ENCODE results near the gene RPE65.
"Not testable (repeated sequence)": the region's sequence is repeated elsewhere in the genome, so short reads cannot be mapped to it uniquely, and the experiment has no call there.

Gene RPE65

DNA sequence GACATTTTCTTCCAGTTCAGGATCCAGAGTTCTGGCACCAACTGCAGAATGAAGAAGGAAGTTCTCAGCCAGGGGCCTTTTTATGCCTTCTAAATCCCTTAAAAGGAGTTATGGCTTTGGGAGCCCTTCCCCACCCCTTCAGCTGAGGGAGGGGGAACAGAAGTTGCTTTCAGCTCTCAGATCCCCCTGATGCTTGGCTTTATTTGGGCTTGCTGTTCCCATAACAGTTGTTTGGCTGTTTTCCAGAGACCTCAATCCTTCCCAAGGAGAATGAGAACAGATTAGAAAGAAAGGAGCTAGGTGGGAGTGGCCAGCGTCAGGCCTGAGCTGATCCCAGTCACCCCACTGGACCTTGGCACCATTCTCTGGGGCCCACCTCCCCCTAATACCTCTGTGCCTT lies at the start of gene RPE65:
Gene RPE65, minus strand, starts transcription at position 54 of the 400 bp plus-strand sequence. Its CDS starts 49 bp downstream, at position 5.
- H3K4me3 ChIP-seq (ENCODE audit: low read depth, low read length): no peak within 1 kb of the TSS
- TF ChIP-seq, protein P1, sequence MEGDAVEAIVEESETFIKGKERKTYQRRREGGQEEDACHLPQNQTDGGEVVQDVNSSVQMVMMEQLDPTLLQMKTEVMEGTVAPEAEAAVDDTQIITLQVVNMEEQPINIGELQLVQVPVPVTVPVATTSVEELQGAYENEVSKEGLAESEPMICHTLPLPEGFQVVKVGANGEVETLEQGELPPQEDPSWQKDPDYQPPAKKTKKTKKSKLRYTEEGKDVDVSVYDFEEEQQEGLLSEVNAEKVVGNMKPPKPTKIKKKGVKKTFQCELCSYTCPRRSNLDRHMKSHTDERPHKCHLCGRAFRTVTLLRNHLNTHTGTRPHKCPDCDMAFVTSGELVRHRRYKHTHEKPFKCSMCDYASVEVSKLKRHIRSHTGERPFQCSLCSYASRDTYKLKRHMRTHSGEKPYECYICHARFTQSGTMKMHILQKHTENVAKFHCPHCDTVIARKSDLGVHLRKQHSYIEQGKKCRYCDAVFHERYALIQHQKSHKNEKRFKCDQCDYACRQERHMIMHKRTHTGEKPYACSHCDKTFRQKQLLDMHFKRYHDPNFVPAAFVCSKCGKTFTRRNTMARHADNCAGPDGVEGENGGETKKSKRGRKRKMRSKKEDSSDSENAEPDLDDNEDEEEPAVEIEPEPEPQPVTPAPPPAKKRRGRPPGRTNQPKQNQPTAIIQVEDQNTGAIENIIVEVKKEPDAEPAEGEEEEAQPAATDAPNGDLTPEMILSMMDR (IDR thresholded peaks at IDR 0.05; ENCODE audit: low read depth, low read length, missing control alignments): no peak
- no peak for DNase-seq (ENCODE audit: low read depth)

DNA sequence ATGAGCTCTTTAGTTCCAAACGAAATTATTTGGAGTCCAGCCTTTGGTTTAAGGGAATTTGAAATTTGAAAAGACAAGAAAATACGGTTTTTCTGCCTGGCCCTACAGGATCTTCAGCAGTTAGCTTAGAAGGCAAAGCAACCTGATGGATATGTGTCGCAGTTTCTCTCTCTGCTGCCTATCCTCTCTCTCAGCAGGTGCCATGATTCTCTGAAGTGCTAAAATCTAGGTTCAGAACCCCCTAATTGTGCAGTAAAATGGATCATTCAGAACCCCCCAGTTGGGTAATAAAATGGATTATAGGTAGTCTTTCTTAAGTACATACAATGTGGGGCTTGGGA lies 47.6 kb upstream of the RPE65 start:
- H3K4me3 ChIP-seq (ENCODE audit: low read depth, low read length): peak overlapping the region; percentile 76
- no peak for DNase-seq (ENCODE audit: low read depth)
- TF ChIP-seq, protein P1 (IDR thresholded peaks at IDR 0.05; ENCODE audit: low read depth, low read length, missing control alignments): no peak

DNA sequence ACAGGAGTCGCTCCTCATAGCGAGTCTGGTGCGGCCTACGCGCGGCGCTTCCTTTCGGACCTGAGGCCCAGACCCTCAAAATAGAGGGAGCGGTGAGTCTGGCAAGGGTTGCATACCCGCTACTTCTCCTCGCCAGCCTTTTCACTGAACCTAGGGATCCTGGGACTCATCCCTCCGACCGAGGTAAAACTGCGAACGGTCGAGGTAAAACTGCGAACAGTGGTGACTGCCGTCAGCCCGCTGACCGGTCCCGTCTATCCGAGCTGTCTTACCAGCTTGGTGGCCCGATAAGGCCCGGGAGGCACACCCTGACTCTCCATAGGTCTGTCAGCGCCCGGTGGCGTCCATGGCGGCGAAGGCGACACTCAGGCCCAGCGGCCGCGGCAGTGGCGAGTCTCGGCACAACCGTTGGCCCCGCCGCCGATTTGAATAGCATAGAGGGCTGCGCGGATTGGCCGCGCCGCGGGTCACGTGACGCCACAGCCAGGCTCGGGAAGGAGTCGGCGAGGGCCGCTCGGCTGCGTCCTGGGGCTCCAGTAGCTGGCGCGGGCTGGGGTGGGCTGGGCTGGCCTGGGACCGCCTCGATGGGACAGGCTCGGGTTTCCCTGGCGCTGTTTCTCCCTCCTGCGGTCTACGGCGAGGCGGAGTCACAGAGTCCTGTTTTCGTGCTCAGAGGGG lies 47.1 kb upstream of the RPE65 start, which contains the start of gene DEPDC1:
Gene DEPDC1, minus strand, starts transcription at position 403 of the 678 bp plus-strand sequence. Its CDS starts 83 bp downstream, at position 320.
- H3K4me3 ChIP-seq (ENCODE audit: low read depth, low read length): peak within 1 kb of the TSS; percentile 76
- TF ChIP-seq, protein P1 (IDR thresholded peaks at IDR 0.05; ENCODE audit: low read depth, low read length, missing control alignments): no peak
- peak; percentile 46 for DNase-seq (ENCODE audit: low read depth)

DNA sequence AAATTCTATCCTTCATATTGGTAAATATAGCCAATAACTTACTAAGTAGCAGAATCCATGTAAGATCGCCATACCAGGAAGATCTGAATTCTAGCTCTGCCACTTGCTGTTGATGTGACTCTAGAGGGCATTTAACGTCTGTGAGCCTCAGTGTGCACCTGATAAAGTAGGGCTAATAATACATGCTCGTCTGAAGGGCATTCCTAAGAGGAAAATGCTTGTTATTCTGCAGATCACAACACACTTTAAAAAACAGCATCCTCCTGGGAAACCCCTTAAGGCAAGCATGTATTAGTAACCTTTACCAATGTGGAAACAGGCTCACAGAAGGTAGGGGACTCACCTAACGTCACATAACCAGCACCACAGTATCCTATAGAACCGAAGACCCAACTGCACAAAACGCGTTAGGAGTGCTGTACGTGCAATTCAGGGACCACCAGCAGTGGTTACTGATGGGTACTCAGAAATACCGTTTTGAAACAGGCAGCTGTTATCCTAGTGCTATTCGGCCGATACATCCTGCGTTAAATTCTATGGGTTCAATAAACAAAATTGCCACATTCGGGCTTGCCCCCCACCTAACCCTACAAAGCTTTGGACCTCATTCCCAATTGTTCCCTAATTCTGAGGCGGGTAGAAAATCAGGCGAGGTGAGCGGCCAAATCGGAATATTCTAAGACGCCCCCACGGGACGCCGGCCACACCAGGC lies 46.4 kb upstream of the RPE65 start:
- DNase-seq (ENCODE audit: low read depth): no peak
- TF ChIP-seq, protein P1 (IDR thresholded peaks at IDR 0.05; ENCODE audit: low read depth, low read length, missing control alignments): no peak
- H3K4me3 ChIP-seq (ENCODE audit: low read depth, low read length): peak overlapping the region; percentile 76

DNA sequence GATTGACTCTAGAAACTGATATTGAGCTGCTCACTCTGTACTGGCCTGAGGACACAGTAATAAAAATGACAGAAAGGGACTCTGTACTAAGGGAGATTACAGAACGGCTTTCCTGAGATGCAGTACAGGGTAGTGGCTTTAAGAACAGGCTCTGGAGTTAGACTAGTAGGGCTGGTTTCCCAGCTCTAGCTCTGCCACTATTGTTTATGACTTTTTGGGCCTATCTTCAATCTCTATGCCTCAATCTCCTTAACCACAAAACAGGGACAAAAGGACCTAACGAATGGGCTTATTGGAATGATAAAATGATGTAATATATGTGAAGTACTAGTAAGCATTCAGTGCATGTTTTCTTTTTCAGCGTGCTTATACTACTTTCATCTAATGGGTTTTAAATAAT lies 45.8 kb upstream of the RPE65 start:
- TF ChIP-seq, protein P1 (IDR thresholded peaks at IDR 0.05; ENCODE audit: low read depth, low read length, missing control alignments): no peak
- DNase-seq (ENCODE audit: low read depth): no peak
- peak overlapping the region; percentile 76 for H3K4me3 ChIP-seq (ENCODE audit: low read depth, low read length)

DNA sequence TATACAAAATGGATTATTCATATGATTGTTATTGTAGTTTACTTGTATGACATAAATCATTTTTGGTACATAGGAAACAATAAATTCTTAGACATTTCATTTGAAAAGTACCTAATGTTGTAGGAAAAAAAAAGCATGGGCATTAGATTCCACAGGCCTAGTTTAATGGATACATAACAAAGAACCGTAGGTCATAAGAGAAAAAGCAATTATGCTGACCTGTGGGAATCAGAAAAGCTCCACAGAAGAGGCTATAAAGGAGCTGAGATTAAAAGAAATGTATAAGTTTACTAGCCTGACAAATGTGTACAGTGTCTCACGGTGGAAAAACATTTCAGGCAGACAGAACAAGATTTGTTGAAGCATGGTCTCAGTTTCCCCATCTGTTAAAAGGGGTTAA lies 43.4 kb upstream of the RPE65 start:
- no peak for DNase-seq (ENCODE audit: low read depth)
- TF ChIP-seq, protein P1 (IDR thresholded peaks at IDR 0.05; ENCODE audit: low read depth, low read length, missing control alignments): no peak
- H3K4me3 ChIP-seq (ENCODE audit: low read depth, low read length): no peak overlapping the region

DNA sequence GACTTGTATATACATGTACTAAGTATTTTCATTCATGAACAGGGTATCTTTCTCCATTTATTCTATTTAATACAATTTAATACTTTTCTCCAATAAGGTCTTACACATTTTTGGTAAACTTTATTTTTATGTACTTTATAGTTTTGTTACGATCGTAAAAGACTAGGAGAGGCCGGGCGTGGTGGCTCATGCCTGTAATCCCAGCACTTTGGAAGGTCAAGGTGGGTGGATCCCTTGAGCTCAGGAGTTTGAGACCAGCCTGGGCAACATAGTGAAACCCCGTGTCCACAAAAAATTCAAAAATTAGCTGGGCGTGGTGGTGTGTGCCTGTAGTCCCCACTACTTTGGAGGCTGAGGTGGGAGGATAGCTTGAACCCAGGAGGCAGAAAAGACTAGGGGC lies 42.5 kb upstream of the RPE65 start:
- not testable (repeated sequence) for DNase-seq (ENCODE audit: low read depth); H3K4me3 ChIP-seq (ENCODE audit: low read depth, low read length)
